ENCODE results near the gene COL23A1. TPM values are rescaled to one million over a fixed set of nuclear protein-coding genes. Genes with fewer than 3 reads are reported as not detected.

COL23A1 gene
- total and polyA plus RNA-seq, 8 donors: 0.06 to 0.68 (median 0.33) TPM; not detected in 2

GRCh38 chr5:178419651-178420050 is 170.5 kb downstream of the COL23A1 start:
- intact Hi-C loops (cut with DNase I): no loop called here
- Histone ChIP-seq H3K4me3 (no peak overlapping the region), H3K27me3 (no peaks in the 10 kb centered on the region), H3K4me1 (no peaks in the 10 kb centered on the region), H3K9me3 (no peaks in the 10 kb centered on the region), H3K27ac (no peak overlapping the region), H3K36me3 (no peaks in the 10 kb centered on the region)
- FAIRE-seq: no peak
- TF ChIP-seq, protein P1, sequence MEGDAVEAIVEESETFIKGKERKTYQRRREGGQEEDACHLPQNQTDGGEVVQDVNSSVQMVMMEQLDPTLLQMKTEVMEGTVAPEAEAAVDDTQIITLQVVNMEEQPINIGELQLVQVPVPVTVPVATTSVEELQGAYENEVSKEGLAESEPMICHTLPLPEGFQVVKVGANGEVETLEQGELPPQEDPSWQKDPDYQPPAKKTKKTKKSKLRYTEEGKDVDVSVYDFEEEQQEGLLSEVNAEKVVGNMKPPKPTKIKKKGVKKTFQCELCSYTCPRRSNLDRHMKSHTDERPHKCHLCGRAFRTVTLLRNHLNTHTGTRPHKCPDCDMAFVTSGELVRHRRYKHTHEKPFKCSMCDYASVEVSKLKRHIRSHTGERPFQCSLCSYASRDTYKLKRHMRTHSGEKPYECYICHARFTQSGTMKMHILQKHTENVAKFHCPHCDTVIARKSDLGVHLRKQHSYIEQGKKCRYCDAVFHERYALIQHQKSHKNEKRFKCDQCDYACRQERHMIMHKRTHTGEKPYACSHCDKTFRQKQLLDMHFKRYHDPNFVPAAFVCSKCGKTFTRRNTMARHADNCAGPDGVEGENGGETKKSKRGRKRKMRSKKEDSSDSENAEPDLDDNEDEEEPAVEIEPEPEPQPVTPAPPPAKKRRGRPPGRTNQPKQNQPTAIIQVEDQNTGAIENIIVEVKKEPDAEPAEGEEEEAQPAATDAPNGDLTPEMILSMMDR (IDR thresholded peaks at IDR 0.05): no peak
- 34 to 44% methylated on average over 8 of the region's 8 CpGs for WGBS, 2 donors
- no peak for ATAC-seq
- no peak for DNase-seq

- Histone ChIP-seq H3K27me3 (no peaks in the 10 kb centered on the region), H3K36me3 (no peaks in the 10 kb centered on the region), H3K9me3 (no peaks in the 10 kb centered on the region), H3K4me3 (no peak overlapping the region), H3K27ac (no peak overlapping the region), H3K4me1 (no peaks in the 10 kb centered on the region)
- 62 to 67% methylated on average over 9 of the region's 9 CpGs for WGBS, 2 donors
- TF ChIP-seq, protein P1 (IDR thresholded peaks at IDR 0.05): no peak
- intact Hi-C loops (cut with DNase I): no loop called here
- DNase-seq (peak in 1 of 6 donors; percentile 32), ATAC-seq (no peak), FAIRE-seq (no peak)
Measured at GRCh38 chr5:178419196-178419595, 171.0 kb downstream of the COL23A1 start.

- intact Hi-C loops (cut with DNase I): no loop called here
- FAIRE-seq: no peak
- Histone ChIP-seq H3K4me1 (no peaks in the 10 kb centered on the region), H3K27ac (no peak overlapping the region), H3K27me3 (no peaks in the 10 kb centered on the region), H3K9me3 (no peaks in the 10 kb centered on the region), H3K36me3 (no peaks in the 10 kb centered on the region), H3K4me3 (no peak overlapping the region)
- peak in 1 of 6 donors; percentile 21 for DNase-seq
- TF ChIP-seq, protein P1 (IDR thresholded peaks at IDR 0.05): no peak
- WGBS, 2 donors: 81 to 82% methylated on average over 7 of the region's 7 CpGs
- ATAC-seq: no peak
Measured at GRCh38 chr5:178418471-178419010, 171.7 kb downstream of the COL23A1 start.

- no peaks in the 10 kb centered on the region for H3K36me3 ChIP-seq
- FAIRE-seq: no peak
- no peaks in the 10 kb centered on the region for H3K9me3 ChIP-seq
- H3K4me1 ChIP-seq: no peaks in the 10 kb centered on the region
- no peak for DNase-seq
- WGBS, 2 donors: 81 to 89% methylated on average over 2 of the region's 2 CpGs
- TF ChIP-seq, protein P1 (IDR thresholded peaks at IDR 0.05): no peak
- intact Hi-C loops (cut with DNase I): no loop called here
- H3K27me3 ChIP-seq: no peaks in the 10 kb centered on the region
- ATAC-seq: no peak
- no peak overlapping the region for H3K27ac ChIP-seq
- H3K4me3 ChIP-seq: no peak overlapping the region
Measured at GRCh38 chr5:178418031-178418430, 172.2 kb downstream of the COL23A1 start.

- no peaks in the 10 kb centered on the region for H3K4me1 ChIP-seq
- FAIRE-seq (no peak), DNase-seq (no peak), ATAC-seq (no peak)
- H3K27ac ChIP-seq: no peak overlapping the region
- no peaks in the 10 kb centered on the region for H3K36me3 ChIP-seq
- 74 to 75% methylated on average over 13 of the region's 13 CpGs for WGBS, 2 donors
- TF ChIP-seq, protein P1 (IDR thresholded peaks at IDR 0.05): no peak
- no peaks in the 10 kb centered on the region for H3K27me3 ChIP-seq
- H3K4me3 ChIP-seq: no peak overlapping the region
- intact Hi-C loops (cut with DNase I): no loop called here
- H3K9me3 ChIP-seq: no peaks in the 10 kb centered on the region
Measured at GRCh38 chr5:178417391-178417811, 172.8 kb downstream of the COL23A1 start.
